Measurements from ENCODE around the gene PHF10.
"Not testable (repeated sequence)": the region's sequence is repeated elsewhere in the genome, so short reads cannot be mapped to it uniquely, and the experiment has no call there.

PHF10 gene

GRCh38 chr6:169700296-169700695 is 24.0 kb downstream of the PHF10 start:
- Histone ChIP-seq H3K9me3 (ENCODE audit: control insufficient read depth, low read length) (no peaks in the 10 kb centered on the region), H3K36me3 (ENCODE audit: control insufficient read depth, insufficient read depth, low read length) (no peaks in the 10 kb centered on the region), H3K4me1 (peaks cover 13% of the 10 kb centered on the region), H3K4me3 (ENCODE audit: low read depth, low read length) (no peak overlapping the region), H3K27me3 (ENCODE audit: control insufficient read depth, insufficient read depth, low read length) (no peaks in the 10 kb centered on the region), H3K27ac (no peak overlapping the region), H3K9ac (no peak overlapping the region), H3K4me2 (ENCODE audit: low read length) (no peak overlapping the region), H2AFZ (no peak overlapping the region), H3K79me2 (peaks cover 10% of the 10 kb centered on the region)
- TF ChIP-seq CTCF (IDR thresholded peaks at IDR 0.05) = no peak

- not testable (repeated sequence) for H3K4me1 ChIP-seq; H3K27me3 ChIP-seq (ENCODE audit: control insufficient read depth, insufficient read depth, low read length); H3K9ac ChIP-seq; H3K36me3 ChIP-seq (ENCODE audit: control insufficient read depth, insufficient read depth, low read length); H3K27ac ChIP-seq; H2AFZ ChIP-seq; H3K4me3 ChIP-seq (ENCODE audit: low read depth, low read length); H3K9me3 ChIP-seq (ENCODE audit: control insufficient read depth, low read length); H3K4me2 ChIP-seq (ENCODE audit: low read length)
- H3K79me2 ChIP-seq = peaks cover 16% of the 10 kb centered on the region
These were observed 27.2 kb downstream of the PHF10 start for GRCh38 chr6:169697115-169697514.

- no peaks in the 10 kb centered on the region for H3K36me3 ChIP-seq (ENCODE audit: control insufficient read depth, insufficient read depth, low read length)
- no peaks in the 10 kb centered on the region for H3K27me3 ChIP-seq (ENCODE audit: control insufficient read depth, insufficient read depth, low read length)
- TF ChIP-seq CTCF (IDR thresholded peaks at IDR 0.05) = no peak
- H3K4me2 ChIP-seq (ENCODE audit: low read length) = no peak overlapping the region
- no peak overlapping the region for H3K4me3 ChIP-seq (ENCODE audit: low read depth, low read length)
- no peaks in the 10 kb centered on the region for H3K4me1 ChIP-seq
- no peak overlapping the region for H2AFZ ChIP-seq
- no peak overlapping the region for H3K27ac ChIP-seq
- no peaks in the 10 kb centered on the region for H3K9me3 ChIP-seq (ENCODE audit: control insufficient read depth, low read length)
- no peak overlapping the region for H3K9ac ChIP-seq
- peaks cover 19% of the 10 kb centered on the region for H3K79me2 ChIP-seq
These were observed 29.2 kb downstream of the PHF10 start for GRCh38 chr6:169695131-169695530.

- no peaks in the 10 kb centered on the region for H3K36me3 ChIP-seq (ENCODE audit: control insufficient read depth, insufficient read depth, low read length)
These were observed 31.8 kb downstream of the PHF10 start for GRCh38 chr6:169692516-169692915.

GRCh38 chr6:169691260-169691659 is 33.0 kb downstream of the PHF10 start:
- no peaks in the 10 kb centered on the region for H3K27me3 ChIP-seq (ENCODE audit: control insufficient read depth, insufficient read depth, low read length)

More at GRCh38 chr6:169692516-169692915, 31.8 kb downstream of the PHF10 start:
- Histone ChIP-seq H3K4me1 (no peaks in the 10 kb centered on the region), H2AFZ (no peak overlapping the region), H3K9me3 (ENCODE audit: control insufficient read depth, low read length) (no peaks in the 10 kb centered on the region), H3K4me3 (ENCODE audit: low read depth, low read length) (no peak overlapping the region), H3K27me3 (ENCODE audit: control insufficient read depth, insufficient read depth, low read length) (no peaks in the 10 kb centered on the region), H3K4me2 (ENCODE audit: low read length) (no peak overlapping the region), H3K79me2 (peaks cover 19% of the 10 kb centered on the region), H3K27ac (no peak overlapping the region), H3K9ac (no peak overlapping the region)
- no peak for TF ChIP-seq CTCF (IDR thresholded peaks at IDR 0.05)

More at GRCh38 chr6:169691260-169691659, 33.0 kb downstream of the PHF10 start:
- no peak overlapping the region for H3K27ac ChIP-seq
- H3K79me2 ChIP-seq = peaks cover 17% of the 10 kb centered on the region
- H3K36me3 ChIP-seq (ENCODE audit: control insufficient read depth, insufficient read depth, low read length) = no peaks in the 10 kb centered on the region
- H3K4me3 ChIP-seq (ENCODE audit: low read depth, low read length) = no peak overlapping the region
- no peaks in the 10 kb centered on the region for H3K9me3 ChIP-seq (ENCODE audit: control insufficient read depth, low read length)
- no peak overlapping the region for H3K4me2 ChIP-seq (ENCODE audit: low read length)
- TF ChIP-seq CTCF (IDR thresholded peaks at IDR 0.05) = no peak
- no peak overlapping the region for H2AFZ ChIP-seq
- no peaks in the 10 kb centered on the region for H3K4me1 ChIP-seq
- H3K9ac ChIP-seq = no peak overlapping the region

Data from parathyroid adenoma (tissue), 2 donors.